GM18873 (cell line): Measurements from ENCODE around the gene VAPA.

Experiments used
- ATAC-seq: cut with Tn5 transposase; IDR thresholded peaks from one replicate; pipeline ENCODE4 v1.9.1; 2021; ENCODE audit warnings: mild to moderate bottlenecking, moderate library complexity, moderate number of reproducible peaks; ENCODE audit not compliant: unreplicated experiment, low FRiP score

The VAPA gene

GRCh38 chr18:9931146-9931545, 17.3 kb downstream of the VAPA start:
- no peak for ATAC-seq

- ATAC-seq, result no peak
Observed at GRCh38 chr18:9931678-9932077, 17.9 kb downstream of the VAPA start.

DNA sequence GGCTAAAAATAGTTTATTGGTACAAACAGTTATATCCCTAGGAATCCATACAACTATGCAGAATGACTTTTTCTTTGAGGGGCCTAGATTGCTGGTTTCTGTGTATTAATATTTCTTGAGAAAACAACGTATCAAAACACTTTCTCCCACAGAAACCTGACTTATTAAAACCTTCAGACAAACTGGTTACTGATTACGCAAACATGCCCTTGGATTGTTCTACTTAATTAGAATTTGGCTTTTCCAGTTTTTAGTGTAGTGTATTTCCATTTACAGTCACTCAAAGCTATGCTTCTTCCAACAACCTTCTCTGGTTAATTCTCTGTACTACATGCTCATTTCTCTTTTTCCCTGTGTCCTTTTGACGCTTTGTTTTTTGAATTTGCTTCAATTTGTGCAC, 20.0 kb downstream of the VAPA start:
- no peak for ATAC-seq

GRCh38 chr18:9934274-9934673, 20.5 kb downstream of the VAPA start:
- no peak for ATAC-seq

DNA sequence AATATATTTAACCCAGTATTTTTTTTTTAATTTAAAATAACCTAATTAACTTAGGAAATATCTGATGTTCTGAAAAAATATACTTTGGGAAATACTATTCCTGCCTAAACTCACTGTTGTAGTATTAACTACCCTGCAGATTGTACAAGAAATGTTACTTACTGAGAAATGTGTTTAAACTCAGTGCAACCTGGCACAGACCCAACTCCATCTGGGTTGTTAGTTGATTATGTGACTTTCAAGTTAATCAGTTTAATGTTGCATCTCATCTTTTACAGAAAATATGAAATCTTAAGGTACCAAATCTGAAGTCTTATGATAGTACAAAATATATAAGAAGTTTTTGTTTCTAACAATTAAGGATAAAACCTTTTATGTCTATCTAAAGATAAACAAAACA, 27.3 kb downstream of the VAPA start:
- ATAC-seq, result no peak

- no peak for ATAC-seq
Observed at GRCh38 chr18:9941660-9942059, 27.8 kb downstream of the VAPA start.

DNA sequence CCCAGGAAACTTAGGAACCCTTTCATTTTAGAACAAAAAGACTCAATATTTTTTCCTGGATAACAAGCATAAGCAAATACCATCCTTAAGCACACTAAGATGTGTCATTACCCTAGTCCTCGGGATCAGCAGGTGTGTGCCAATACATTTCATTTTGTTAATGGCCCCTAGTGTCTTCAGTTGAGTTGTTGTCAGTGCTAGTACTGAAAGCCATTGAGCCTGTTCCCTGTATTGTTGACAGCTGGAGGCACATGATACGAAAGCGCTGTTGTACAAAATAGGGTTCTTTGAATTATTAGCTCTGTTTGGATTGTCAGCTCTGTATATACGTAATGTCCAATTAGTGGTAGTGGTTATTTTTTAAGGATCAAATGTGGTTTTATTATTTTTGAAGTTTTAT, 29.5 kb downstream of the VAPA start:
- ATAC-seq, result no peak

DNA sequence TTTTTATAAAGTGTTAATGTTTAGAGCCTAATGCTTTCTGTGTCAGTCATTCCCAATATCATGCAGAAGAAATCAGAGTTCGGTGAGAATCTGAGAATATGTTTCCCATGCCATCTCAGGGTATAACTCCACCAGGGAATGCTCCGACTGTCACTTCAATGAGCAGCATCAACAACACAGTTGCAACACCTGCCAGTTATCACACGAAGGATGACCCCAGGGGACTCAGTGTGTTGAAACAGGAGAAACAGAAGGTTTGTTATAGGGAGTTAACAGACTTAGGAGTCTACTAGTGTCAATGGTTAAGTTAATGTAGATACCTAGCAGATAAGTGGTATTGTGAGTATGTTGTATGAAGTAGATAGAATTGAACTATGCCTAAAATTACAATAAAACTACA, 31.0 kb downstream of the VAPA start:
- no peak for ATAC-seq

- no peak for ATAC-seq
Observed at GRCh38 chr18:9946831-9947230, 33.0 kb downstream of the VAPA start.

- no peak for ATAC-seq
Observed at GRCh38 chr18:9947248-9947647, 33.4 kb downstream of the VAPA start.

GRCh38 chr18:9949315-9949714, 35.5 kb downstream of the VAPA start:
- ATAC-seq, result no peak

GRCh38 chr18:9949861-9950260, 36.0 kb downstream of the VAPA start:
- ATAC-seq, result no peak

DNA sequence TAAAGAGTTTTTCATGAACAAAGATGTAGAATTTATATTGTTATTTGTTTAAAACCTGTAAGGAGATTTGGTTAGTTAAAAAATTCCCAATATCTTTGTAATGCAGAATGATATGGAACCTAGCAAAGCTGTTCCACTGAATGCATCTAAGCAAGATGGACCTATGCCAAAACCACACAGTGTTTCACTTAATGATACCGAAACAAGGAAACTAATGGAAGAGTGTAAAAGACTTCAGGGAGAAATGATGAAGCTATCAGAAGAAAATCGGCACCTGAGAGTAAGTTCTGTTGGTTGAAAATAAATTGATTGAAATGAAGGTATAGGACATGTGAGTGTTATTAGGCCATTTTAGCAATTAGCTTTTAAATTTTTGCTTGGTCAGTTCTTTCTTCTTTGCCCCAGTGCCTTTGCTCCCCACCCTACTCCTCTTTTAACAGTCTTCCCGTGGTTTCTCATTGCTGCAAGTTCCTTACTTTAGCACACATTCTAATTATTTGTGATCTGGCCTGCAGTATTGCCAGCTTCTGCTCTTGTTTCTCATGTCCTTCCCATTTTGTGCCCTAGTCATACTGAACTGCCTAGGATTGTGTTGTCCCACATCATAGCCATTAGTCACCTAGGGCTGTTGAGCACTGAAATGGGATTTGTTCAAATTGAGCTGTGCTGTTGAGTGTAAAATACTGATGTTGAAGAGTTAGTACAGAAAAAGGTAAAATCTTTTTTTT, 36.6 kb downstream of the VAPA start:
- ATAC-seq, result no peak

DNA sequence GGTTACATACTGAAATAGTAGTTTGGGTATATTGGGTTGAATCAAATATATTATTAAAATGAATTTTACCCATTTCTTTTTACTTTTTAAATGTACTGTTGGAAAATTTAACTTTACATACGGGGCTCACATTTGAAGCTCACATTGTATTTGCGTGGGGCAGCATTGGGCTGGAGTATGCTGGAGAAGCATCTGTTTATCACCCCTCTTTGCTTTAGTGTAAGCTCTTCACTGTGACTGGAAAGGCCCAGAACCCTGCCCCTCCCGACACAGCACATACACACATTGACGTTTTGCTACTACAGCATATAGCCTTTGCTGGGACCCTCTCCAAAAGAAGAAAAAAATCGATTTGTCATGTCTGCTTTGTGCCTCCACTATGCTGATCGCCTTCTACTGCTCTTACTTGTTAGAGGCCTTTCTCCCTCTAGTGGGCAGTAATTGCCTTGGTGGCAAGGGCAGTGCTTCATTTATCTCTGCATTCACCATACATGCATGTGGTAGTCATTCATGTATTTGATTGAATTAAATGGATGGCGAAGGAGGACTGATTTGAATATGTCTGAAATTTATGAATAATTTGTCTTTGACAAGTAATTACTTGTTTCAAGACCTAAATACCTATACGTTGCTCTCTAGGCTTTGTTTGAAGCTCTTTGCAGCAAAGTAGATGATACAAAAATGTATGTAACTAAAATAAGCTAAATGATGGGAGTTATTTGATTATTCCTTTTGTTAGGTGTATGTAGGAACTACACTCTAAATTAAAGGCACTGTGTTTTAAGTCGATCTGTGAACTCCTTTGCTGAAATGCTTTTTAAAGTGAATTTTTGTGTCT, 37.4 kb downstream of the VAPA start:
- ATAC-seq, result no peak

DNA sequence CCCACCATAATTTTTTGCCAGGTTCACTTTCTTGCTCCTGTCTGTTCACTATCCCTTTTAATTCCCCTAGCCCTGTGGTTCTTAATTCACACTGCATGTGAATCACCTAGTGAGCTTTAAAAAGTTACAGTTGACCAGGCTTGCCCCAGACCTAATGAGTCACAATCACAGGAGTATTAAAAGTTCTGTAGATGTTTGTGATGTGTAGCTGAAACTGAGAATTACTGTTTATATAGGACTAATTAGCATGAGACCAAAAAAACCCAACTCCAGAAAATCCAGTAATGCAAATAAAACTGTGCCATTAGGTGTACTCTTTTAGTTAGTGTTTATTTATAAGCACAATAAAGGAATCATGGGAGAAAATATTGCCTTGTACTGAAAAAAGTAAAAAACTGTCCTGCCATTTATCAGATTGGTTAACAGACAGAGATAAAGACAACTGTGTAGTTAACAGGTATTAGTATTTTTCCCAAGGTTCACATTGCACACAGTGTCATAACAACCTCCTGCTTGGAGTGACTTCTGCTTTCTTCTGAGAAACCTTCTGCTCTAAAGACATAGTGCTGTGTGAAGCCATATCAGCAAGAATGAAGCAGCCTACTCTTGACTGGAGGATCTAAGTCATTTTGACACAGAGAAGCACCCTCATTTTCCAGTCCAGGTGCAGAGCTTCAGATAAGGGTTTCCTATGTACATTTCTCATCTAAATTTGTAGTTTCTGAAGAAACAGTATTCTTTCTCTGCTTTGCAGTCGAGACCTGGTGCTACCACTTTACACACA, 39.0 kb downstream of the VAPA start:
- ATAC-seq, result no peak

- no peak for ATAC-seq
Observed at GRCh38 chr18:9958861-9959399, 45.1 kb downstream of the VAPA start.

DNA sequence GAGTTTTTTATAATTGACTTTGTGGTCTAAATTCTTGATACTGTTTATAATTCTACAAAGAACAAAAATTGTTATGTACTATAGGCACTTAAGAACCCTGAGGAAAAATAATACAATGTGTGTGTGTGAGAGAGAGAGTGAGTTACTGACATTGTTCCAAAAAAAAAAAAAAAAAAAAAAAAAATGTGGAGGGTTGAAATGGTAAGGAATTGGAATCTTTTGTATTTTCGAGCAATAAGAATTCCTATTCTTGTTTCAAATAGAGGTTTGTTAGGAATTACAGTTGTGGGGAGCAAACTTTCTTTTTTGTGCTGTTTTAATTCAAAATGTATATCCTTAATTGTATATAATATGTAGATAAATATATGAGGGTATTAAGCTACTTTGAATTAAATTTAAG, 45.7 kb downstream of the VAPA start:
- ATAC-seq, result no peak

GRCh38 chr18:9960258-9960904, 46.6 kb downstream of the VAPA start:
- no peak for ATAC-seq

GRCh38 chr18:9961041-9961440, 47.2 kb downstream of the VAPA start:
- no peak for ATAC-seq
